Measurements from ENCODE around the gene SLIT3.

DNA sequence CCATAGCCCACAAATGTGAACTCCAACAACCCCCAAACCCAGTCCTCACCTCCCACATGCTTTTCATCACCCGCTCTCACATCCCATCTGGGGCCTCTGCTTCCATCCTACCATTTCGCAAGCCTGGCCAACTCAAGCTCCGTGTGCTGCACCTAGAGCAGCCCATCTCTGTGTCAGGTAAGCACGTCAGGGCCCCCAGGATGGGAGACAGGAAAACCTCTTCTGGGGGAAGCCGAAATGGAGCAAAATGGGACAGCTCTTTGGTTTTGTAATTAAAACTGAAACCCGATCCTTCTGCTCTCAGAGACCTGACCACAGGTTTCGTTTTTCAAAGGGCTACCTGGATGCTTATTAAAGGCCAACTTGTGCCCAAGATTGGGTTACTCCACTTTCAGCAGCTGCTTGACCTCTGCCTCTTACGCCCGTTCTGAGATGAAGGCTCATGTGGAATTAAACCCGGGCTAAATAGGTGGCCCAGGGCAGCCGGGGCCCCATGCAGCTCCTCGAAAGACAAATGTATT lies 287.7 kb downstream of the SLIT3 start:
- TF ChIP-seq, protein P1, sequence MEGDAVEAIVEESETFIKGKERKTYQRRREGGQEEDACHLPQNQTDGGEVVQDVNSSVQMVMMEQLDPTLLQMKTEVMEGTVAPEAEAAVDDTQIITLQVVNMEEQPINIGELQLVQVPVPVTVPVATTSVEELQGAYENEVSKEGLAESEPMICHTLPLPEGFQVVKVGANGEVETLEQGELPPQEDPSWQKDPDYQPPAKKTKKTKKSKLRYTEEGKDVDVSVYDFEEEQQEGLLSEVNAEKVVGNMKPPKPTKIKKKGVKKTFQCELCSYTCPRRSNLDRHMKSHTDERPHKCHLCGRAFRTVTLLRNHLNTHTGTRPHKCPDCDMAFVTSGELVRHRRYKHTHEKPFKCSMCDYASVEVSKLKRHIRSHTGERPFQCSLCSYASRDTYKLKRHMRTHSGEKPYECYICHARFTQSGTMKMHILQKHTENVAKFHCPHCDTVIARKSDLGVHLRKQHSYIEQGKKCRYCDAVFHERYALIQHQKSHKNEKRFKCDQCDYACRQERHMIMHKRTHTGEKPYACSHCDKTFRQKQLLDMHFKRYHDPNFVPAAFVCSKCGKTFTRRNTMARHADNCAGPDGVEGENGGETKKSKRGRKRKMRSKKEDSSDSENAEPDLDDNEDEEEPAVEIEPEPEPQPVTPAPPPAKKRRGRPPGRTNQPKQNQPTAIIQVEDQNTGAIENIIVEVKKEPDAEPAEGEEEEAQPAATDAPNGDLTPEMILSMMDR (IDR thresholded peaks at IDR 0.05) = no peak
- TF ChIP-seq POLR2A (IDR thresholded peaks at IDR 0.05) = no peak
